Amygdala (tissue), 56 donors: ENCODE data around the gene ANKRD35.
"Not testable (repeated sequence)": the region's sequence is repeated elsewhere in the genome, so short reads cannot be mapped to it uniquely, and the experiment has no call there.

Experiments
- DNase-seq, 56 donors: peaks; one replicate each; lab custom pipeline; 2025; lab: John Stamatoyannopoulos, UW

The ANKRD35 gene

GRCh38 chr1:145858901-145859490, 26.7 kb downstream of the ANKRD35 start, which contains the start of gene PIAS3:
Gene PIAS3, minus strand, starts transcription at chr1:145859081. Its CDS starts 91 bp downstream, at chr1:145858990.
- DNase-seq: peak; percentile 44 to 93 (median 86)

- DNase-seq: peak in 27 of 56 donors; percentile 18 to 78 (median 40)
Measured at GRCh38 chr1:145858238-145858900, 27.3 kb downstream of the ANKRD35 start.

DNA sequence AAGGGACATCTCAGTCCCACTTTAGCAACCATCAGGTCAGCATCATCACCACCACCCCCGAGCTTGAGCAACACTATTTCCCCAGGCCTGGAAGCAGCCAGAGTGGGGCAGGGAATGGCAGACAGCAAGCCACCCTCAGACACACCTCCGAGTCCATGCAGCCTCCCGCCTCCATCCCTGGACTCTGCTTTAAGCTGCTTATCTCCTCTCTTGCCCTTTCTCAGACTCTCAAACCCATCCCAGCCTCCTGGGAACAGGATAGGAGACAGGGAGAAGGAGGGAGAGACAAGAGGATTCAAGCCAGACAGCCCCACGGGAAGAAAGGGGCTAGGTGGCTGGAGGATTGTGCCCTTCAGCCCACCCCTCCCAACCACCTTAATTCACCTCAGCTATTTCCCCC, 28.5 kb downstream of the ANKRD35 start:
- no peak for DNase-seq

DNA sequence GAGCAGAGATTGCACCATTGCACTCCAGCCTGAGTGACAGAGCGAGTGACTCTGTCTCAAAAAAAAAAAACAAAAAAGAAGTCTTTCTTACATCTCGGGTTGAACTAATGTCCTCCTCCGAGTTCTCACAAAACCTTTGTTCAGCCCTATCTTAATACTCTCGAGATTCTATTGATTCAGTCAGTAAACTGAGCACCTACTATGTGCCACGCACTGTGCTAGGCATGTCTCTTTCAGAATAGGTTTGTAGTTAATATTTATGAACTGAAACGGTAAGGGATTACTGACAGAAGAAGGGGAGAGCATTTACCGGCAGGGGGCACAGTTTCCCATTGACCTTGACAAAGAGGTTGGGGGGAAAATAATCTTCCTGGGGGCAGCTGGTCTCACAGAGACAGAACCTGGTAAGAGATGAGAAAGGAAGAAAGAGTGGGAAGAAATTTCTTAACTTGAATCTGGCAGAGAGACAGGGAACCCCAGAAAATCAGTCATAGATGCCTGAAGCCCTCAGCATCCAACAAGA, 30.2 kb downstream of the ANKRD35 start:
- no peak for DNase-seq

DNA sequence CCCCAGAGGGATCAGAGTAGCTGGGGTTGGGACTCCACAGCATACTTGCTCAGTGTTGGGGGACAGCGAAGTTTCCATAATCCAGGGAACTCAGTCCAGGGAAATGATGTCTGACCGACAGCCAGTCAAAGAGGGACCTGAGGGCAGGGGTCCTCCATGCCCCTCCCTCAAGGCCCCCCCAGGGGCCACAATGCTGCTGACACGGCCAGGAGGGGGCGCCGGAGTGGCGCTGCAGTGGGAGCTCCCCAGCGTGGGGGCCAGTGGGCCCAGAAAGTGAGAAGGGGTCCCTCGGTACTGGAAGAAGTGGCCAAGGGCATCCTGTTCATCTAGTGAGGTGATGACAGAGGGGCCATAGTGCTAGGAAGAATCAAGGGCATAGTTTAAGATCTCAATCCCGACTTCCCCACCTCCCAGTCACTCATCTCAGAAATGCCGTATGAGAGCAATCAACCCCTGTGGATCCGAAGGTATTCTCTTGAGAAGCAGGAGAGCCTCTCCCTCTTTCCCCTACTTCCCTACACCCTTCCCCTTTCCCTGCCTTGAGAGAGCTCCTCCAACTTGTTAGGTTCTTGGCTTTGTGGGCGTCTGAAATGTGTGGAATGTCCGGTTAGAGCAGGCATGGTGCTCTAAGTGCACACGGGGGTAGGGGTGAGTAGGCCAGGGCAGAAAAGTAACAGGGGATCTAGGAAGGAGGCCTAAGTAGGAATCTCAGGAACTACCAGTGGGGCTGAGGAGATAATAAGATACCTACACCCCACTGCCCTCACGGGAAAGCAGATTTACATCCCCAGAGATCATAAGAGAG, 36.1 kb downstream of the ANKRD35 start:
- no peak for DNase-seq

DNA sequence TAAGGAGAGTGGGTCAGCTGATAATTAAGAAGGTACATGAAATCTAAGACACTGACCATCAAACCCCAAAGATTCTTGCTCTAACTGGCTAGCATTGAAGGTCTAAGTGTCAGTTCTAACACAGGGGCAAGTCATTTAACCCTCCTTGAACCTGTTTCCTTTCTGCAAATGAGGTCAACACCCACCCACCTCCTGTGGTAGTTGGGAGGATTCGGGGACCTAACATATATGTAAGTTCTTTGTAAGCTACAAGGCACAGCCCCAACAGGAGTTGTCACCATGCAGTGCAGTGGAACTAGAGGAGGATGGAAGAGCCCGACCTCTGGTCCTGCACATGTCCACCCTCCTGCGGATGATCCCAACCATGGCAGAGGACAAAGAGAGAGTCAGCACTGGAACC, 37.8 kb downstream of the ANKRD35 start:
- no peak for DNase-seq

DNA sequence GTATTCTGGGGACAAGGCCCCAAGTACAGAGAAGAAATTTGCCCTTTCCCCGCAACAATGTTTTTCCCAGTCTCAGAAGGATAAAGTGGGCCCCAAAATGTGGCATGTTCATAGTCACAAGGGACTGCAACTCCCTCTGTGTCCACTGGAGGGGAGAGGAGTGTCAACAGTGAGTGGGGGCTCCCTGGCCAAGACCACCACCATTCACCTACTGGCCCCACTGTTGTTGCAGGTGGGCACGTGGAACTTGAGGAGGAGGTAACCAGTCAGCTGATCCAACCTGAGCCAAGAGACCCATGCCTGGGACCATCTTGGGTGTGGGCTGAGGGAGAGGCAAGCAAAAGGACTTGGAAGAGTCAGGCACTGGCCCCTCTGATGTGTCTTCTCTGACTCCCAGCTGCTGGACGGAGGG, 39.5 kb downstream of the ANKRD35 start:
- DNase-seq: peak in 7 of 56 donors; percentile 6 to 43 (median 17)

- DNase-seq: peak in 52 of 56 donors; percentile 11 to 78 (median 47)
Measured at GRCh38 chr1:145845514-145846161, 40.0 kb downstream of the ANKRD35 start, which contains the start of gene NUDT17. Gene NUDT17, plus strand, starts transcription at chr1:145845630. Its CDS starts 11 bp downstream, at chr1:145845641.

DNA sequence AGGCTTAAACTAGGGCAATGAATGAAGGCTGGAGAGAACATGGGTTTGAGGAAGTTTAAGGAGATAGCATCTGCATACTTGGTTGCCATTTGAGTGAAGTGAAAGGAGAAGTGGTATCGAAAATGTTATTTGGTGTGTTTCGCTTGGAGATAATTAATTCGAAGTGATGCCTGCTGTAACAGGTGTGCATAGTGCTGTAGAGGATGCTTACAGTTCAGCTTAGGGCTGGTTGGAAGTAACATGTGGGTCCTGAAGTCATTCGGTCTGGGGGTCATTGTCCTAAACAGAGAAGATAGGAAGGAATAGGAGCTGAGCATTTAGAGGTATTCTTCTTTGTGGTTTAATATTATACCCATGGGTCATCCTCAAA, 40.5 kb downstream of the ANKRD35 start:
- no peak for DNase-seq

DNA sequence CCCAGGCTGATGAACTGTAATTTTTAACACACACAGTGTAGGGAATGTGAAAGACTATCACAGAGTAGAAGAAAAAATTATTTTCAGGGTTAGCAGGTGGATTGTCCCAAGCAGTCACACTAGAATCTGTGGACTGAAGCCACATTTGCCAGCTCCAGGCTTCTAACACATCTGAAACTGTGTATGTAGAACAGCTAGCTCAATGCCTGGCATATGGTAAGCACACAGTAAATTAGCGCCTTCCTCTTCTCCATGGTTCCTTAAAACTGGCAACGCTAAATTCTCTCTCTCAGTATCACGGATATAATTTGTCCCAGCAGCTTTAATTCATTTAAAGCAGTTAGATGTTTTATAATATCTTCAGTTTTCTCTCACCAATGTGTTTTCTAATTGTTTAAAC, 42.6 kb downstream of the ANKRD35 start:
- no peak for DNase-seq

DNA sequence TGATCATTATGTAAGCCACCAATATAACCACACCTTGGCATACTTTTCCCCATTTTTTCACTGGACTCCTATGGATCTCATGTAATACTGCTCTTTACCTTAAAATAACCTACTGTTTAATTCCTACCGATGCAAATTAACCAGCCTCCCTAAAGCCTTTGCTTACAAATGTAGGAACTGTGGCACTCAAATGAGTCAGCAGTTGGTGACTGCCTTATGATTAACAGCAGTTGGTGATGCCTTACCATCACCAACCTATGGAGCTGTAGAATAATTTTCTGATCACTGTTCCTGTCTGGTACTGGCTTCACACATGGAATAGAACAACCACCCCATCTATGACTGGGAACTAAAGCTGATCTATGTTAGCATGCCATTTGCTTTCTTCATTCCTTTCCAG, 48.0 kb downstream of the ANKRD35 start:
- DNase-seq: no peak

DNA sequence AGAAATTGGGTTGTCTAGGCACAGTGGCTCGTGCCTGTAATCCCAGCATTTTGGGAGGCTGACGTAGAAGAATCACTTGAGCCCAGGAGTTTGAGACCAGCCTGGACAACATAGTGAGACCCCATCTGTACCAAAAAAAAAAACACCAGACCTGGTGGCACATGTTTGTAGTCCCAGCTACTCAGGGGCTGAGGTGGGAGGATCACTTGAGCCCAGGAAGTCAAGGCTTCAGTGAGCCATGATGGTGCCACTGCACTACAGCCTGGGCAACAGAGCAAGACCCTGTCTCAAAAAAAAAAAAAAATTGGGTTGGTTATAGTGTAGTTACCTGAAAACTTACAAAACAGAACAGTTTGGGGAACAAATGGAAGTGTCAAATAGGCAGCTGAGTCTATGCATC, 54.9 kb downstream of the ANKRD35 start:
- DNase-seq: not testable (repeated sequence)

- DNase-seq: no peak
Measured at GRCh38 chr1:145828367-145829026, 57.2 kb downstream of the ANKRD35 start.

- DNase-seq: no peak
Measured at GRCh38 chr1:145827966-145828365, 57.7 kb downstream of the ANKRD35 start.

GRCh38 chr1:145826030-145826429, 59.6 kb downstream of the ANKRD35 start:
- DNase-seq: no peak

DNA sequence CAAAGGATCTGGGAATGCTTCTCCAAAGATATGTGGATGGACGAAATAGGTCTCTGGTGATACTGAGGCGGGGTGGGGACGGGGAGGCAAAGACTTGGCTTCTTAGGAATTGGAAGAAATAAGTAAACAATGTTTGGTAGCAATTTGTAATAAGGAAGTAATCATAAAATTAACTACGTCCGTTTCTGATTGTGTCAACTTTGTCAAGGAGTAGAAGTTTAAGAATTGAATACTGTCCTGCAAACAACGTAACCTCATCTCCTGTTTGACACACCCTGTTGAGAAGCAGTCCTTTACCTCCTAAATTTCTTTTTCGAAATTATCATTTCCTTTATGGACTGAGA, 61.2 kb downstream of the ANKRD35 start:
- DNase-seq: no peak

- DNase-seq: peak; percentile 28 to 92 (median 80)
Measured at GRCh38 chr1:145823565-145824498, 61.8 kb downstream of the ANKRD35 start, which contains the start of the genes POLR3C and RNF115. Gene POLR3C, plus strand, starts transcription at chr1:145824200. Its CDS starts 1,577 bp downstream, at chr1:145825777. Gene RNF115, minus strand, starts transcription at chr1:145824095. Its CDS starts 222 bp downstream, at chr1:145823873.

- not testable (repeated sequence) for DNase-seq
Measured at GRCh38 chr1:145822779-145823331, 62.8 kb downstream of the ANKRD35 start.
